HG02840 (cell line): Measurements from ENCODE around the gene NEK2.
"Not testable (repeated sequence)": the region's sequence is repeated elsewhere in the genome, so short reads cannot be mapped to it uniquely, and the experiment has no call there.

Experiments
- ATAC-seq: cut with Tn5 transposase; IDR thresholded peaks from one replicate; pipeline ENCODE4 v1.9.1; 2021; ENCODE audit warnings: mild to moderate bottlenecking, moderate library complexity, moderate number of reproducible peaks; ENCODE audit not compliant: unreplicated experiment, low FRiP score

The NEK2 gene

GRCh38 chr1:211675230-211676105 is at the start of gene NEK2:
TSS of gene NEK2 (minus strand) at chr1:211675621. CDS start at chr1:211675479, 142 bp downstream.
- ATAC-seq = peak; percentile 99

- no peak for ATAC-seq
Measured at GRCh38 chr1:211724687-211725196, 49.3 kb upstream of the NEK2 start.

- ATAC-seq = no peak
Measured at GRCh38 chr1:211723273-211723672, 47.9 kb upstream of the NEK2 start.

DNA sequence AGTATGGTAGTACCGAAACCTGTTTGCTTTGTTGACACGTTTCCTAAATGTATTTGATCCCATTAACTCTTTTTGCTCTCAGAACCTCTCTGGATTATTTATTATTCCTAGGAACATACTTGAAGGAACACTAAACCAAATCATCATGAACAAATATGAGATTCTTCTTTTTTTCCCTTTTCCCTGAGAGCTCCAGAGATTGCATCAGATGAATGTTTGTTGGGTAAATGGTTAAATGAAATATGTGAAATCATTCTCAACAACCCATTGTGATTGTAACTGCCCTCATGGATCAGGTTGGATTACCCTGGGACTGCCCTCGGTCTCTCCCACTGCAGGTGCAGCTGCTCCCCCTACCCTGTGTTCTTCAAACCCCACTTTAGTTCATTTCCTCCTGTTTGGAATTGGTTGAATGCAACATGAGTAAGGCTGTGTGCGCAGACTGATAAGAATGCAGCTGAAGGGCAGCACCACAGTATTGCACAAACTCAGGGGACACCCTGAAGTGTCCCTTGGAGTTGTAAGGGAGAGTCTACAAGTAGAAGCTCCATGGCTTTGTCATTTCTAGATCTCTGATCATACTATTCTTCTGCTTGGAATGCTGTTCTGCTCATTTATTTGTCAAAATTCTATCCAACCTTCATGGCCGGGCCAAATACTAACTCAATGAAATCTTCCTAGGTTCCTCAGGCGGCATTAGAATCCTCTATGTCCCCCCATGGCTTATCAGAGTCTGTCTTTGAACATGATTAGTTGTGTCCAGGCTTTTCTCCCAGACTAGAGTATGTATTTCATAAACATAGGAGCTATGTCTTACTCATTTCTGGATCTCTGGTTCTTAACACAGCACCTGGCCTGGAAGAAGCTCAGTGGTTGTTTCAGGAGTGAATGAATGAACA is 47.1 kb upstream of the NEK2 start:
- ATAC-seq = no peak

GRCh38 chr1:211716555-211716954 is 41.1 kb upstream of the NEK2 start:
- not testable (repeated sequence) for ATAC-seq

GRCh38 chr1:211715971-211716370 is 40.5 kb upstream of the NEK2 start:
- ATAC-seq = no peak

DNA sequence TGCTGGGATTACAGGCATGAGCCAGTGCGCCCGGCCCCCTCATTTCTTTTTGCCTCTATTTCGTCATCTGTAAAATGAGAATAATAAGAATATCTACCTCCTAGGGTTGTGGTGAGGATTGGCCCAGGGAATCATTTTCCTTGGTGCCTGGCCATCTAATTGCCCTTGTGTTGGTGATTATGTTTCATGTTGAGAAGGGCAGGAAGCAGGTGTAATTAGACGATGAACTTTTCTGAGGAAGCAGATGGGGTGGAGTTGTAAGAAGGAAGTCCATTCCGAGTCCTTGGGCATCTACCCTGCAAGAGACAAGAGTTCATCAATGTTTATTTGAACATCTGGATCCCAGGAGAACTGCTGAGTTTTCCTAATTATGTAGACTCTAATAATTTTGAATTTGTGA is 38.7 kb upstream of the NEK2 start:
- ATAC-seq = no peak

DNA sequence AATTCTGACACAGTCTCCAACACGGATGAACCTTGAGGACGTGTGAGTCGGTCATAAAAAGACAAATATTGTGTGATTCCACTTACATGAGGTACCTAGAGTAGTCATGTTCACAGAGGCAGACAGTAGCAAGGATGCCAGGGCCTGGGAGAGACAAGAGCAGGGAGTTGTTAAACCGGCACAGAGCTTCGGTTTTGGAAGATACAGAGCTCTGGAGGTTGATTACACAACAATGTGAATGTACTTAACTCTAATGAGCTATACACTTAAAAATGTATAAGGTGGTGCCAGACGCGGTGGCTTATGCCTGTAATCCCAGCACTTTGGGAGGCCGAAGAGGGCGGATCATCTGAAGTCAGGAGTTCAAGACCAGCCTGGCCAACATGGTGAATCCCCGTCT is 37.8 kb upstream of the NEK2 start:
- ATAC-seq = no peak

DNA sequence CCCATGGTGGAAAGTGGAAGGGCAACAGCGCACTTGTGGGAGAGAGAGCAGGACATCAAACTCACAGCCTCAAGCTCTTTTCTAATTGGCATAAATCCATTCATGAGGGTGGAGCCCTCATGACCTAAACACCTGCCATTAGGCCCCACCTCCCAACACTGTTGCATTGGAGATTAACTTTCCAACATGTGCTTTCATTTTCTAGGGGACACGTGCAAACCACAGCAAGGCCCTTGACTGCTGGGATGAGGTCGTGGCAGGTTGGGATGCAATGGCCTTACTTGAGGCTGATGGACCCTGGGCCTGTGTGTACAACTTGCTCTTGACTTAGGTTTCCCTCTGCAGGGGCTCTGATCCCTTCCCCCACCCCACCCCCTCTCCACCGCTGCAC is 35.9 kb upstream of the NEK2 start:
- no peak for ATAC-seq

- no peak for ATAC-seq
Measured at GRCh38 chr1:211710566-211711314, 35.3 kb upstream of the NEK2 start.

DNA sequence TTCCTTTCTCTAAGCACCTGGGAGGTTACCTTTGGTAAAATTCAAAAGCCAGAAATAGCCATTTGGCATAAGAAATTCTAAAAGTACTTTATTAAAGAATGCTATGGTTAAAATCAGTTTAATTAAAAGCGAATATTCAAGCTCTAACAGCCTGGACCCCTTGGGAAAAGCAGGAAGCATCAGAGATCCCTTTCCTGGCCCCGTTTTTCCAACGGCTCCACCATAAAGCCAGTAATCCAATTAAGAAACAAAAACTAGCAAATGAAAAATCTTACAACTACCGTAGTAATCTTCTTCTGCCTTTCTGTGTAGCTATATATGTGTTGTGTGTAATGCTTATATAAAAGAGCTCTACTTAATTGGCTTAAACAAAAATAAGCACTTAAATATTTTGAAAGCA is 33.5 kb upstream of the NEK2 start:
- no peak for ATAC-seq

GRCh38 chr1:211708006-211708405 is 32.6 kb upstream of the NEK2 start:
- no peak for ATAC-seq

- no peak for ATAC-seq
Measured at GRCh38 chr1:211705467-211706091, 30.2 kb upstream of the NEK2 start.

GRCh38 chr1:211704543-211704942 is 29.1 kb upstream of the NEK2 start:
- ATAC-seq = no peak

- no peak for ATAC-seq
Measured at GRCh38 chr1:211703812-211704537, 28.6 kb upstream of the NEK2 start.

- ATAC-seq = no peak
Measured at GRCh38 chr1:211701733-211702132, 26.3 kb upstream of the NEK2 start.

GRCh38 chr1:211699059-211699458 is 23.6 kb upstream of the NEK2 start:
- ATAC-seq = no peak

GRCh38 chr1:211698161-211699026 is 23.0 kb upstream of the NEK2 start:
- ATAC-seq = peak; percentile 44
